Endothelial cell of umbilical vein (primary cell): ENCODE measurements around the gene CABLES1. TPM values are rescaled to one million over a fixed set of nuclear protein-coding genes. Genes with fewer than 3 reads are reported as not detected.

Experiments used
- BruUV-seq: library from RNA; stranded (reverse); fragments of 400-500 nt; replicated peaks from 2 replicates; lab custom pipeline; 2021; lab: Mats Ljungman, UMichigan
- CTCF ChIA-PET: fragments of 300-600, 350-600 bp; sonication (Branson Sonifier 250); formaldehyde crosslinking; loops from one replicate; lab custom pipeline; 2021; ENCODE audit warnings: antibody characterized with exemption, inconsistent platforms; lab: Charles Lee
- POLR2A ChIA-PET: fragments of 300-600, 350-600 bp; sonication (Branson Sonifier 250); formaldehyde crosslinking; loops from one replicate; lab custom pipeline; 2021; ENCODE audit warnings: antibody characterized with exemption, inconsistent platforms; lab: Charles Lee
- DNase-seq: peaks from one replicate; pipeline ENCODE4 v3.0.0-alpha.2; 2011; ENCODE audit warnings: low read depth, low spot score
- FAIRE-seq: peaks from 2 replicates; lab custom pipeline; 2011; peaks lifted over from hg19 to GRCh38; lab: Jason Lieb, UNC
- H2AFZ ChIP-seq: 2 replicates; pipeline ENCODE4 v1.6.0; 2012; ENCODE audit warnings: low read depth, low read length, control low read depth, inconsistent platforms
- H3K27ac ChIP-seq: 2 replicates; pipeline ENCODE4 v1.5.1; 2011; ENCODE audit warnings: low read depth, mild to moderate bottlenecking, control low read depth, low read length, moderate library complexity; ENCODE audit not compliant: insufficient read depth
- H3K27me3 ChIP-seq, 2 experiments: 2 replicates each; pipeline versions ENCODE4 v1.6.0 to v1.6.1; 2011; ENCODE audit warnings: low read length in 2 of 2, mixed read lengths in 1 of 2; ENCODE audit not compliant: control insufficient read depth in 2 of 2, insufficient read depth in 2 of 2
- H3K36me3 ChIP-seq, 2 experiments: 2 replicates in 1 of 2; 3 replicates in 1 of 2; pipeline ENCODE4 v1.5.1; 2011; ENCODE audit warnings: low read length in 2 of 2, mild to moderate bottlenecking in 1 of 2, moderate library complexity in 1 of 2; ENCODE audit not compliant: control insufficient read depth in 2 of 2, insufficient read depth in 2 of 2; ENCODE audit errors: extremely low read depth in 1 of 2
- H3K4me1 ChIP-seq: 3 replicates; pipeline ENCODE4 v1.5.1; 2011; ENCODE audit warnings: mild to moderate bottlenecking, low read length; ENCODE audit not compliant: control insufficient read depth, insufficient read depth; ENCODE audit errors: extremely low read depth
- H3K4me2 ChIP-seq: 2 replicates; pipeline ENCODE4 v1.6.1; 2011; ENCODE audit warnings: low read length, control low read depth, mixed read lengths; ENCODE audit not compliant: insufficient read depth
- H3K4me3 ChIP-seq, 3 experiments: fragments of 200-600 bp in 1 of 3; sonication (generic), shearing (Covaris generic) in 1 of 3; replicated peaks in 1 of 3; 2 replicates each; pipeline ENCODE4 v1.5.1; 2011 to 2016; ENCODE audit warnings: control low read depth in 3 of 3, low read length in 3 of 3, mild to moderate bottlenecking in 2 of 3, inconsistent platforms in 1 of 3, low read depth in 1 of 3, moderate library complexity in 1 of 3; ENCODE audit not compliant: insufficient read depth in 1 of 3
- H3K79me2 ChIP-seq: 2 replicates; pipeline ENCODE4 v1.6.0; 2012; ENCODE audit warnings: low read length, inconsistent platforms; ENCODE audit not compliant: control insufficient read depth, insufficient read depth
- H3K9ac ChIP-seq: replicated peaks from 2 replicates; pipeline ENCODE3; 2011; ENCODE audit warnings: low read length, control low read depth; ENCODE audit not compliant: insufficient read depth; ENCODE audit errors: extremely low read depth
- H3K9me1 ChIP-seq: replicated peaks from 3 replicates; pipeline ENCODE4 v1.6.0; 2011; ENCODE audit warnings: mild to moderate bottlenecking, low read length; ENCODE audit not compliant: control insufficient read depth, insufficient read depth; ENCODE audit errors: extremely low read depth
- H3K9me3 ChIP-seq: replicated peaks from 2 replicates; pipeline ENCODE4 v1.5.1; 2012; ENCODE audit warnings: low read length, inconsistent platforms; ENCODE audit not compliant: control insufficient read depth, insufficient read depth
- H4K20me1 ChIP-seq: replicated peaks from 2 replicates; pipeline ENCODE3; 2011; ENCODE audit warnings: mild to moderate bottlenecking, low read length; ENCODE audit not compliant: control insufficient read depth, insufficient read depth; ENCODE audit errors: extremely low read depth
- CTCF ChIP-seq, 2 donors: IDR thresholded peaks; 1 replicate in 1 of 2; 2 replicates in 1 of 2; pipeline ENCODE4 v1.5.1; 2011; ENCODE audit warnings: low read length in 2 of 2, mild to moderate bottlenecking in 2 of 2, moderate library complexity in 2 of 2, control low read depth in 1 of 2, inconsistent platforms in 1 of 2, low read depth in 1 of 2; ENCODE audit not compliant: insufficient read depth in 1 of 2; ENCODE audit errors: extremely low read depth in 1 of 2
- EZH2 ChIP-seq: IDR thresholded peaks from 2 replicates; pipeline ENCODE4 v1.6.1; 2012; ENCODE audit warnings: borderline replicate concordance, low read depth, mild to moderate bottlenecking, moderate library complexity, low read length, inconsistent platforms; ENCODE audit not compliant: severe bottlenecking
- FOS ChIP-seq: IDR thresholded peaks from 2 replicates; pipeline ENCODE4 v1.6.1; 2011; ENCODE audit warnings: mild to moderate bottlenecking, low read length, moderate library complexity, borderline replicate concordance; ENCODE audit not compliant: insufficient read depth
- GATA2 ChIP-seq: IDR thresholded peaks from 2 replicates; pipeline ENCODE4 v1.7.0; 2011; ENCODE audit warnings: low read depth, mild to moderate bottlenecking, moderate library complexity, mixed read lengths, low read length; ENCODE audit not compliant: insufficient read length, insufficient read depth
- JUN ChIP-seq: IDR thresholded peaks from 2 replicates; pipeline ENCODE4 v1.6.1; 2011; ENCODE audit warnings: borderline replicate concordance, low read depth; ENCODE audit not compliant: insufficient read length, insufficient read depth
- MAX ChIP-seq: IDR thresholded peaks from 2 replicates; pipeline ENCODE4 v1.6.1; 2011; ENCODE audit not compliant: insufficient read depth, insufficient read length
- MYC ChIP-seq: IDR thresholded peaks from one replicate; pipeline ENCODE4 v1.6.1; 2011; ENCODE audit warnings: mild to moderate bottlenecking, low read depth, low read length
- POLR2A ChIP-seq: IDR thresholded peaks from 2 replicates; pipeline ENCODE4 v1.6.1; 2012; ENCODE audit warnings: low read depth, mild to moderate bottlenecking, control low read depth, low read length
- POLR2AphosphoS5 ChIP-seq: IDR thresholded peaks from 2 replicates; pipeline ENCODE4 v1.6.1; 2012; ENCODE audit warnings: low read depth, mild to moderate bottlenecking, control low read depth, low read length, moderate library complexity; ENCODE audit not compliant: insufficient read depth
- dilution Hi-C: fragments of 300-500 bp; cut with MboI; formaldehyde crosslinking; loops from one replicate; pipeline ENCODE4 v1.15.0; 2019; ENCODE audit warnings: low sequenced_read_pairs; ENCODE audit not compliant: extremely low pct_ligation_motif_present
- intact Hi-C: fragments of 100-400 bp; cut with micrococcal nuclease; formaldehyde crosslinking; loops from one replicate; pipeline ENCODE4 v1.10.0; 2022
- polyA plus RNA-seq, 4 experiments: library from polyadenylated mRNA; depleted of rRNA in 3 of 4; stranded (reverse) in 3 of 4; unstranded in 1 of 4; fragments of >200 nt; gene quantifications; 2 replicates each; pipeline versions ENCODE4 v1.2.1 to v1.2.3, GENCODE V29; 2011 to 2012; ENCODE audit warnings: missing spikeins in 1 of 4
- total RNA-seq: library from RNA; stranded (reverse); gene quantifications from 2 replicates; pipeline ENCODE4 v1.2.3, GENCODE V29; 2021

CABLES1 gene
- total and polyA plus RNA-seq, 2 donors (not counting 3 experiments of a cell fraction or from before 2014, with no cell fraction given) = 40.2 to 71.1 TPM

- peak overlapping the region; percentile 58 for H3K9ac ChIP-seq
- FAIRE-seq = no peak
- ChIA-PET POLR2A (no interaction called here), CTCF (interaction anchor here (0.8 to 2.4 kb wide), 6 partner anchors 21 to 173 kb away, joined by 3 to 13 read pairs (median 5); no protein-coding TSS in a partner anchor)
- H4K20me1 ChIP-seq = no peaks in the 10 kb centered on the region
- no TSS peak for BruUV-seq
- no peaks in the 10 kb centered on the region for H3K9me3 ChIP-seq
- peak overlapping the region; percentile 83 for H3K27ac ChIP-seq
- H3K36me3 ChIP-seq = peaks cover 9 to 29% of the 10 kb centered on the region in 2 experiments
- no peak overlapping the region for H3K4me3 ChIP-seq
- DNase-seq = peak; percentile 62
- dilution Hi-C loops = no loop called here
- H3K79me2 ChIP-seq = no peaks in the 10 kb centered on the region
- peaks cover 21% of the 10 kb centered on the region for H3K4me1 ChIP-seq
- no peak overlapping the region for H3K4me2 ChIP-seq
- TF ChIP-seq MYC = no peak
- TF ChIP-seq POLR2AphosphoS5 = no peak
- no peak for TF ChIP-seq CTCF (IDR thresholded peaks at IDR 0.05; ENCODE audit: extremely low read depth in 1 of 2, insufficient read depth in 1 of 2, low read depth in 1 of 2, low read length in 2 of 2)
- TF ChIP-seq POLR2A = no peak
- no peak for TF ChIP-seq FOS
- no peak for TF ChIP-seq JUN
- no peak for TF ChIP-seq EZH2
- TF ChIP-seq MAX = no peak
- TF ChIP-seq GATA2 = no peak
- intact Hi-C loops = loop anchor here (1.0 to 10.0 kb wide), 3 partner anchors 22 to 204 kb away; no protein-coding TSS in a partner anchor
- H3K9me1 ChIP-seq = no peaks in the 10 kb centered on the region
- no peaks in the 10 kb centered on the region for H3K27me3 ChIP-seq
- no peak overlapping the region for H2AFZ ChIP-seq
Measured at GRCh38 chr18:23238651-23239349, 103.5 kb downstream of the CABLES1 start.
